H1 (cell line): Measurements from ENCODE around the gene ADGRA3. TPM values are rescaled to one million over a fixed set of nuclear protein-coding genes. Genes with fewer than 3 reads are reported as not detected.

Experiments
- GTF2F1 ChIP-seq: IDR thresholded peaks from 2 replicates; pipeline ENCODE4 v1.6.1; 2012; ENCODE audit warnings: low read depth, low read length, improper control_type of control experiment, borderline replicate concordance
- NRF1 ChIP-seq: IDR thresholded peaks from 2 replicates; pipeline ENCODE4 v1.6.1; 2011; ENCODE audit warnings: mild to moderate bottlenecking, low read depth, low read length, improper control_type of control experiment
- SIX5 ChIP-seq: IDR thresholded peaks from 2 replicates; pipeline ENCODE4 v1.6.1; 2011; ENCODE audit warnings: mild to moderate bottlenecking, low read depth, low read length
- TAF7 ChIP-seq: optimal IDR thresholded peaks from 2 replicates; pipeline ENCODE3; 2011; ENCODE audit warnings: low read depth, mild to moderate bottlenecking, inconsistent platforms, low read length, moderate library complexity, borderline replicate concordance
- polyA plus RNA-seq, 7 experiments: library from polyadenylated mRNA; depleted of rRNA in 3 of 7; stranded (reverse) in 5 of 7; unstranded in 2 of 7; fragments of >200 nt in 5 of 7; fragments of 200-250 nt in 2 of 7; gene quantifications; 1 replicate in 5 of 7; 2 replicates in 1 of 7; 4 replicates in 1 of 7; pipeline versions ENCODE4 v1.2.1 to v1.2.3, GENCODE V29; 2011 to 2013; ENCODE audit warnings: missing spikeins in 2 of 7, mixed read lengths in 2 of 7
- total RNA-seq: library from RNA; stranded (reverse); fragmentation: NEBNext Ultra II Directional; extraction: Animal tissue kit (Norgen Biotek cat#: 25700); gene quantifications from 2 replicates; pipeline ENCODE4 v1.2.1, GENCODE V29; 2021

Gene ADGRA3
- total and polyA plus RNA-seq, 2 of the 8 experiments (the other 6 are each of a cell fraction or from before 2014, with no cell fraction given) = 31.5 to 63.0 TPM

DNA sequence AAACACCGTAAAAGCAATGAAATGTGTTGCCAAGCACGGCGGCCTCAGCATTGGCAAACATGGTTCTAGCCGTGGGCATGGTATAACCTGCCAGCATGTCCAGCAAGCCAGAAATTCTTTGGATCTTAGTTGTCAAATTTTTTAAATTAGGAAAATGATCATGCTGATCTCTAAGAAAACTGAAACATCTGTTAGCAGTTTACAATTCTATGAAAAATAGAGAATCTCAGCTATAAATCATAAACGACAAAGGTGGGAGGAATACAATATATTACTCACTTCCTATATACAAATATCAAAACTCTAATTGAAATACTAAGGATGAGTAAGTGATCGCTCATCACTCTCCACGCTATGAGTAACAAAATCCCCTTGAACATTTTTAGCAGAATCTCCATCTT lies 130.3 kb downstream of the ADGRA3 start (continued):
- no peak for TF ChIP-seq SIX5
- no peak for TF ChIP-seq GTF2F1
- no peak for TF ChIP-seq TAF7
- no peak for TF ChIP-seq NRF1
